Loucy (cell line): Measurements from ENCODE around the gene CYBRD1.

Experiments used
- H2AFZ ChIP-seq: fragments of 200-600 bp; sonication (generic); 2 replicates; pipeline ENCODE4 v1.6.0; 2016; ENCODE audit warnings: antibody characterized with exemption, mild to moderate bottlenecking, low read length, moderate library complexity
- H3F3A ChIP-seq: fragments of 200-600 bp; 2 replicates; pipeline ENCODE4 v1.6.0; 2016; ENCODE audit warnings: antibody characterized with exemption, low read depth, mild to moderate bottlenecking
- H3K27me3 ChIP-seq: fragments of 200-600 bp; sonication (generic); 2 replicates; pipeline ENCODE4 v1.6.1; 2014; ENCODE audit warnings: low read length, mild to moderate bottlenecking; ENCODE audit not compliant: insufficient read depth, poor library complexity, severe bottlenecking
- H3K36me3 ChIP-seq: fragments of 200-600 bp; sonication (generic); 2 replicates; pipeline ENCODE4 v1.6.1; 2016; ENCODE audit warnings: low read length; ENCODE audit not compliant: insufficient read depth
- H3K4me1 ChIP-seq: fragments of 200-600 bp; sonication (generic); 2 replicates; pipeline ENCODE4 v1.5.1; 2014; ENCODE audit warnings: low read length, mild to moderate bottlenecking; ENCODE audit not compliant: insufficient read depth, poor library complexity, severe bottlenecking
- H3K4me2 ChIP-seq: fragments of 200-600 bp; sonication (generic); 2 replicates; pipeline ENCODE4 v1.6.0; 2014; ENCODE audit warnings: antibody characterized with exemption, low read length, low read depth, mild to moderate bottlenecking; ENCODE audit not compliant: poor library complexity, severe bottlenecking
- H3K4me3 ChIP-seq: fragments of 200-600 bp; sonication (generic); 2 replicates; pipeline ENCODE4 v1.5.1; 2014; ENCODE audit warnings: low read length, mild to moderate bottlenecking, mixed read lengths; ENCODE audit not compliant: poor library complexity, severe bottlenecking
- H3K79me2 ChIP-seq: fragments of 200-600 bp; sonication (generic); 2 replicates; pipeline ENCODE4 v1.6.1; 2014; ENCODE audit warnings: low read length; ENCODE audit not compliant: insufficient read depth
- H3K9ac ChIP-seq: fragments of 200-600 bp; sonication (generic); 2 replicates; pipeline ENCODE4 v1.6.0; 2014; ENCODE audit warnings: mild to moderate bottlenecking, low read depth, low read length, moderate library complexity; ENCODE audit not compliant: poor library complexity, severe bottlenecking
- H3K9me2 ChIP-seq: fragments of 200-600 bp; sonication (generic); replicated peaks from 2 replicates; pipeline ENCODE4 v1.6.1; 2016; ENCODE audit warnings: low read depth, low read length, mixed read lengths
- H3K9me3 ChIP-seq: fragments of 200-600 bp; sonication (generic); 2 replicates; pipeline ENCODE4 v1.6.1; 2014; ENCODE audit warnings: mild to moderate bottlenecking, antibody characterized with exemption, low read length, low read depth; ENCODE audit not compliant: insufficient read depth
- H4K20me1 ChIP-seq: fragments of 200-600 bp; sonication (generic); 2 replicates; pipeline ENCODE4 v1.6.0; 2014; ENCODE audit warnings: antibody characterized with exemption, low read length, mild to moderate bottlenecking; ENCODE audit not compliant: insufficient read depth, poor library complexity, severe bottlenecking
- EZH2phosphoT487 ChIP-seq: fragments of 200-600 bp; IDR thresholded peaks from 2 replicates; pipeline ENCODE4 v1.6.1; 2018; ENCODE audit warnings: antibody characterized with exemption, mild to moderate bottlenecking, moderate library complexity, borderline replicate concordance
- TF ChIP-seq, protein P1 (sequence below): fragments of 200-600 bp; sonication (generic); conservative IDR thresholded peaks from 2 replicates; pipeline ENCODE4 v1.5.1; 2014; ENCODE audit warnings: mild to moderate bottlenecking, antibody characterized with exemption, low read length

CYBRD1 gene

DNA sequence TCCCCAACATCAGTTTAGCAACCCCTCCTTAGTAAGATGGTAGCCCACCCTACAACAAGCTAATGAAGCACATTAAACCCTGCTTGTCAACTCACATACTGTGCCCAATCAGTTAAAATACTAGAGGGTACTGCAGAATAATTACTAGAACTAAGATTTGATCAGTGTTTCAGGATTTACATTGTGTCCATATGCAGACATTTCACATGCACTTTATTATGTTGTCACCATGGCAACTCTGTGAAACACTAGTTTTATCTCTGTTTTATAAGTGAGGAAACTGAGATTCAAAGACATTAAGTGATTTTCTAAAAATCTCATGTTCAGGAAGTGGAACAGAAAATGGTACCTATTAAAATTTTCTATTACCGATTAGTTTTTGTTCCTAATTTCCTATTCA, 61.7 kb downstream of the CYBRD1 start:
- no peaks in the 10 kb centered on the region for H3K9me3 ChIP-seq
- TF ChIP-seq, protein P1, sequence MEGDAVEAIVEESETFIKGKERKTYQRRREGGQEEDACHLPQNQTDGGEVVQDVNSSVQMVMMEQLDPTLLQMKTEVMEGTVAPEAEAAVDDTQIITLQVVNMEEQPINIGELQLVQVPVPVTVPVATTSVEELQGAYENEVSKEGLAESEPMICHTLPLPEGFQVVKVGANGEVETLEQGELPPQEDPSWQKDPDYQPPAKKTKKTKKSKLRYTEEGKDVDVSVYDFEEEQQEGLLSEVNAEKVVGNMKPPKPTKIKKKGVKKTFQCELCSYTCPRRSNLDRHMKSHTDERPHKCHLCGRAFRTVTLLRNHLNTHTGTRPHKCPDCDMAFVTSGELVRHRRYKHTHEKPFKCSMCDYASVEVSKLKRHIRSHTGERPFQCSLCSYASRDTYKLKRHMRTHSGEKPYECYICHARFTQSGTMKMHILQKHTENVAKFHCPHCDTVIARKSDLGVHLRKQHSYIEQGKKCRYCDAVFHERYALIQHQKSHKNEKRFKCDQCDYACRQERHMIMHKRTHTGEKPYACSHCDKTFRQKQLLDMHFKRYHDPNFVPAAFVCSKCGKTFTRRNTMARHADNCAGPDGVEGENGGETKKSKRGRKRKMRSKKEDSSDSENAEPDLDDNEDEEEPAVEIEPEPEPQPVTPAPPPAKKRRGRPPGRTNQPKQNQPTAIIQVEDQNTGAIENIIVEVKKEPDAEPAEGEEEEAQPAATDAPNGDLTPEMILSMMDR, result no peak
- TF ChIP-seq EZH2phosphoT487, result no peak
- H3K9me2 ChIP-seq, result no peaks in the 10 kb centered on the region

DNA sequence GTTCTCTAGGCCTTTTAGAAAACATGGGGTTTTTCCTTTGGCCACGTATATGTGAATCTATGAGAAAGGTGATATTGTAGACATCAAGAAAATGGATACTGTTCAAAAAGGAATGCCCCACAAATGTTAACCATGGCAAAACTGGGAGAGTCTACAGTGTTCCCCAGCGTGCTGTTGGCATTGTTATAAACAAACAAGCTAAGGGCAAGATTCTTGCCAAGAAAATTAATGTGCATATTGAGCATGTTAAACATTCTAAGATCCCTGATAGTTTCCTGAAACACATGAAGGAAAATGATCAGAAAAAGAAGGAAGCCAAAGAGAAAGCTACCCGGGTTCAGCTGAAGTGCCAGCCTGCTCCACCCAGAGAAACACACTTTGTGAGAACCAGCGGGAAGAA, 64.9 kb downstream of the CYBRD1 start:
- Histone ChIP-seq H2AFZ (no peak overlapping the region), H3K79me2 (no peaks in the 10 kb centered on the region), H3K9me2 (no peaks in the 10 kb centered on the region), H3K4me2 (no peak overlapping the region), H3F3A (no peaks in the 10 kb centered on the region), H3K36me3 (no peaks in the 10 kb centered on the region), H3K9ac (no peak overlapping the region), H3K9me3 (no peaks in the 10 kb centered on the region), H3K4me3 (no peak overlapping the region), H3K4me1 (no peaks in the 10 kb centered on the region), H4K20me1 (no peaks in the 10 kb centered on the region), H3K27me3 (no peaks in the 10 kb centered on the region)
- TF ChIP-seq, protein P1, result no peak
- no peak for TF ChIP-seq EZH2phosphoT487

More for the DNA sequence above, 61.7 kb downstream of the CYBRD1 start:
- H2AFZ ChIP-seq, result no peak overlapping the region
- no peaks in the 10 kb centered on the region for H4K20me1 ChIP-seq
- H3K79me2 ChIP-seq, result no peaks in the 10 kb centered on the region
- no peak overlapping the region for H3K4me2 ChIP-seq
- no peaks in the 10 kb centered on the region for H3F3A ChIP-seq
- H3K27me3 ChIP-seq, result no peaks in the 10 kb centered on the region
- H3K4me3 ChIP-seq, result no peak overlapping the region
- no peaks in the 10 kb centered on the region for H3K36me3 ChIP-seq
- H3K9ac ChIP-seq, result no peak overlapping the region
- no peaks in the 10 kb centered on the region for H3K4me1 ChIP-seq

DNA sequence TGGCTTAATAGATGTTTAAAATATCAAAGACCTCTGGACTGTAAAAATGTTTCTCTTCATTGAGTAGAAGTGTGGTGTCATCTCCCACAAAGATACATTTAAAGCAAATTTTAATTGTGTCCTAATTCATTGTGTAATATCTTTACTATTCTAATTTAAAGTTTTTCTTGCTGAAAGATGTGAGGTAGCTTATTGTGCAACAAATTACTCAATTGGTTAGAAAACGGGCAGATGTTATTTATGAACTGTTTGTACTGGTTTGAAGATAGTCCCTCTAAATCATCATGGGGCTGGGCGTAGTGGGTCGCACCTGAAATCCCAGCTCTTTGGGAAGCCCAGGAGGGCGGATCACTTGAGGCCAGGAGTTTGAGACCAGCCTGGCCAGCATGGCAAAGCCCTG, 65.3 kb downstream of the CYBRD1 start:
- Histone ChIP-seq H3K9me3 (no peaks in the 10 kb centered on the region), H3K9me2 (no peaks in the 10 kb centered on the region), H3F3A (no peaks in the 10 kb centered on the region), H2AFZ (no peak overlapping the region), H4K20me1 (no peaks in the 10 kb centered on the region), H3K36me3 (no peaks in the 10 kb centered on the region), H3K79me2 (no peaks in the 10 kb centered on the region), H3K4me2 (no peak overlapping the region), H3K27me3 (no peaks in the 10 kb centered on the region), H3K9ac (no peak overlapping the region), H3K4me3 (no peak overlapping the region), H3K4me1 (no peaks in the 10 kb centered on the region)
- TF ChIP-seq, protein P1, result no peak
